Measurements from ENCODE around the gene ZNF837. TPM values are rescaled to one million over a fixed set of nuclear protein-coding genes. Genes with fewer than 3 reads are reported as not detected.
"Not testable (repeated sequence)": the region's sequence is repeated elsewhere in the genome, so short reads cannot be mapped to it uniquely, and the experiment has no call there.

Gene ZNF837
- total RNA-seq, 1 donor from 2014 or later, result 0.52 TPM

DNA sequence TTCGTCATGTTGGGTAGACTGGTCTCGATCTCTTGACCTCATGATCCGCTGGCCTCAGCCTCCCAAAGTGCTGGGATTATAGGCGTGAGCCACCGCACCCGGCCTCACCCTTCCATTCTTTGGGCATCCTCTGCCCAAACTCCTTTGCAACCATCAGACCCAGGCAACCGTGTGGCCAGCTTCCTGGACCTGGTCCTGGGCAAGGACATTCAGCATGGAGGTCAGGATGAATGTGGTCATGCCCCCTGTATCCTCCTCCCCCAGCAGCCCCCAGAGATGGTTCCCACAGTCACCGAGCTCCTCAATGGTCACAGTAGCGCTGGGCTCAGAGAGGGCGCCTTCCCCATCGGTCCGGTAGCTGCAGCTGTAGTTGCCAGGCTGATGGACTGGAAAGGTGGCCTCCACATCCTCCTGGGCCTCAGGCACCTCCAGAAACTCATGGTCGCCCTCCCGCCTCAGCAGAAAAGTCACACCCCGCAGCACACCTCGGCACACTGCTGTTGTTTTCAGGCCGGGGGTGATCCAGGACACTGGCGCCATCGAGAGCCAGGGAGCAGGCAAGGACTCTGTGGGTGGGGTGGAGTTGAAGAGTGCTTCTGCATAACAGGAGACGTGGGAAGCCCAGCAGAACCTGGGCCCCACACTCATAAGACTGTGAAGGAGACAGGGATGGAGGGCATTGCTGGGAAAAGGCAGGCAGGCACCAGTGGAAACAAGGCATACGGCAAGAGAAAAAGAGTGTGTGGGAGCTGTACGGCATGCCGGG lies 28.7 kb downstream of the ZNF837 start:
- no peak overlapping the region for H3K27ac ChIP-seq (ENCODE audit: low read depth, low read length)
- H3K4me3 ChIP-seq (ENCODE audit: low read length in 3 of 3), result no peak overlapping the region
- no peaks in the 10 kb centered on the region for H3K36me3 ChIP-seq (ENCODE audit: control insufficient read depth in 3 of 3, insufficient read depth in 3 of 3, low read length in 3 of 3)
- no peaks in the 10 kb centered on the region for H3K9me3 ChIP-seq (ENCODE audit: control insufficient read depth in 3 of 3, low read length in 3 of 3)
- no peak overlapping the region for H3K9ac ChIP-seq (ENCODE audit: low read depth in 1 of 3, low read length in 3 of 3)
- peaks cover 26 to 63% (median 51%) of the 10 kb centered on the region in 3 donors for H3K27me3 ChIP-seq (ENCODE audit: control insufficient read depth in 3 of 3, insufficient read depth in 3 of 3, low read length in 3 of 3)
- H3K4me1 ChIP-seq (ENCODE audit: control insufficient read depth in 3 of 3, insufficient read depth in 3 of 3, low read length in 3 of 3), result peaks cover 14 to 18% (median 16%) of the 10 kb centered on the region in 3 donors

DNA sequence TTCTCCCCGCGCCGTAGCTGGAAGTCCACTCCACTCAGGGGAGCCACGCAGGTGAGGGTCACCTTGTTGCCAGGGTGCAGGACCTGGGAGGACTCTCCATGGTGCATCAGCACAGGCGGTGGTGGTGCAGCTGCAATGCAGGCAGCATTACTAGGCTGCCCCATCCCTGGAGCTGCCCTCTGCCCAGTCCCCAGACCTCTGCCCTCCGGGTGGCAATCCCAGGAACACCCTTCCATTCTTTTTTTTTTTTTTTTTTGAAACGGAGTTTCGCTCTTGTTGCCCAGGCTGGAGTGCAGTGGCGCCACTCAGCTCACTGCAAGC lies 29.3 kb downstream of the ZNF837 start:
- Histone ChIP-seq H3K4me3 (ENCODE audit: low read length in 3 of 3) (no peak overlapping the region), H3K27ac (ENCODE audit: low read depth, low read length) (no peak overlapping the region), H3K27me3 (ENCODE audit: control insufficient read depth in 3 of 3, insufficient read depth in 3 of 3, low read length in 3 of 3) (peaks cover 20 to 64% (median 44%) of the 10 kb centered on the region in 3 donors), H3K9ac (ENCODE audit: low read depth in 1 of 3, low read length in 3 of 3) (no peak overlapping the region), H3K36me3 (ENCODE audit: control insufficient read depth in 3 of 3, insufficient read depth in 3 of 3, low read length in 3 of 3) (no peaks in the 10 kb centered on the region), H3K9me3 (ENCODE audit: control insufficient read depth in 3 of 3, low read length in 3 of 3) (no peaks in the 10 kb centered on the region), H3K4me1 (ENCODE audit: control insufficient read depth in 3 of 3, insufficient read depth in 3 of 3, low read length in 3 of 3) (peaks cover 7 to 12% (median 10%) of the 10 kb centered on the region in 3 donors)

DNA sequence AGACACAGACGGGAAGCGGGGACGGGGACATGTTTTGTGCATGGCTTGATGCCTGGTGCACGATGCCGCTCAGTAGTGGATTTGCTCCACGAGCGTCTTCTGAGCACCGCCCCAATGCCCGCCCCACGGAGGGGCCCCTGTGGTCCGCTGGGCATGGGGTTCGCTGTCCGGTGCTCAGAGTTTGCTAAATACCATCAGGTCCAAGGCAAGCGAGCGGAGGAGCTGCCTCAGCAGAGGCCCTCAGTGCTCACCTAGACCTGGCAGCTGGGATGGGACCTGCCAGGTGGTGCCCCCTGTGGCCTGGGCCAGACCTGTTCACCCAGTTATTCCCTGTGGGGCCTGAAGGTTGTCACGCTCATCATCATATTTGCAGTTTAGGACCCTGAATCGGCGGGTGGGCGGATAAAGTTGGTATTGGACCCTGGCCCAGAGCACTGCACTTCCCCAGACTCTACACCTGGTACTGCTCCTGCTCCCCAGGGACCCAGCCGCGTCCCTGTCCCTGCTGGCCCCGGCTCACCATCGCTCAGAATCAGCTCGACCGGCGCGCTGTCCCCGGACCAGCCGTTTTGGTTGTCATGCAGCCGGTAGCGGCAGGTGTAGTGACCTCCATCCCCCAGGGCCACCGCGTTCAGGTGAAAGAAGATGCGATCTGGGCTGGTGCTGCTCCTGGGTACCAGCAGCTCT lies 29.8 kb downstream of the ZNF837 start:
- Histone ChIP-seq H3K4me1 (ENCODE audit: control insufficient read depth in 3 of 3, insufficient read depth in 3 of 3, low read length in 3 of 3) (peaks cover 5 to 7% (median 6%) of the 10 kb centered on the region in 3 donors), H3K27me3 (ENCODE audit: control insufficient read depth in 3 of 3, insufficient read depth in 3 of 3, low read length in 3 of 3) (peaks cover 17 to 61% (median 41%) of the 10 kb centered on the region in 3 donors), H3K4me3 (ENCODE audit: low read length in 3 of 3) (no peak overlapping the region), H3K9me3 (ENCODE audit: control insufficient read depth in 3 of 3, low read length in 3 of 3) (no peaks in the 10 kb centered on the region), H3K36me3 (ENCODE audit: control insufficient read depth in 3 of 3, insufficient read depth in 3 of 3, low read length in 3 of 3) (no peaks in the 10 kb centered on the region), H3K9ac (ENCODE audit: low read depth in 1 of 3, low read length in 3 of 3) (no peak overlapping the region), H3K27ac (ENCODE audit: low read depth, low read length) (no peak overlapping the region)

DNA sequence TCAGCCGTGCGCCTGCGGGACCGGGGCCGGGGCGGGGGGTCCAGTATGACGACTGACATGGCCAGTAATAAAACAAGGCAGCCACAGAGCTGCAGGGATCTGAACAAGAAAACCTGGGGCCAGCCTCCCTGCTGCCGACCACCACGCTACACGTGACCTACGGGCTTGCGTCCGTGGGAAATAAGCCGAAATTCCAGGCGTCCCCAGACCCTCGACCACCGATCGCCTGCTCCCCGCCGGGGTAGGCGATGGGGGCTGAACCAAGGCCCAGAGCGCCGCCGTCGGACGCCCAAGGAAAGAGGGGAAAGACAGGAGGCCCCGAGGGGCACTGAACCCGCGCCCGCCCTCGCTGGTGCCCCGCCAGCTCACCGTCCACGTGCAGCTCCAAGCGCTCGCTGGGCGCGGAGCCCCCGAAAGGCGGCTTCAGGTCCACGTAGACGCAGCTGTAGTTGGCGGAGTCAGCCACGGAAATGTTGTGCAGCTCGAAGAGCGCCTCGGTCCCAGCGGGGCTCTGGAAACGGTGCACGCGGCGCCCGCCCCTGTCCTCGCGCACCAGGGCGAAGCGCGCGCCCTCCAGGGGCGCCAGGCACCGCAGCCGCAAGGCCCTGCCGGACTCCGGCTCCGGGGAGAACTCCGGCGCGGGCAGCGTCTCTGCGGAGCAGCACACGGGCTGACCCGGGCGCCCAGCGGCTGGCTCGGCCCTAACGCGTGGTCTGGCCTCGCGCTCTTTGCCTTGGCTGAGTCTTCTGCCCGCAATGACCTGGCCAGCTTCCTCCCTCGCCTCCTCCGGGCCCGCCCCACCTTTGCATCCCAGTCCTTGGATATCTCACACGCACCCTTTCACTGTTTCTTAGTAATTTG lies 30.6 kb downstream of the ZNF837 start:
- Histone ChIP-seq H3K27me3 (ENCODE audit: control insufficient read depth in 3 of 3, insufficient read depth in 3 of 3, low read length in 3 of 3) (peaks cover 17 to 61% (median 38%) of the 10 kb centered on the region in 3 donors), H3K9me3 (ENCODE audit: control insufficient read depth in 3 of 3, low read length in 3 of 3) (no peaks in the 10 kb centered on the region), H3K4me3 (ENCODE audit: low read length in 3 of 3) (no peak overlapping the region), H3K27ac (ENCODE audit: low read depth, low read length) (no peak overlapping the region), H3K4me1 (ENCODE audit: control insufficient read depth in 3 of 3, insufficient read depth in 3 of 3, low read length in 3 of 3) (peaks cover 0 to 2% (median 2%) of the 10 kb centered on the region in 3 donors), H3K9ac (ENCODE audit: low read depth in 1 of 3, low read length in 3 of 3) (no peak overlapping the region), H3K36me3 (ENCODE audit: control insufficient read depth in 3 of 3, insufficient read depth in 3 of 3, low read length in 3 of 3) (no peaks in the 10 kb centered on the region)

- Histone ChIP-seq H3K4me1 (ENCODE audit: control insufficient read depth in 3 of 3, insufficient read depth in 3 of 3, low read length in 3 of 3) (peaks cover 0 to 2% (median 2%) of the 10 kb centered on the region in 3 donors), H3K9ac (ENCODE audit: low read depth in 1 of 3, low read length in 3 of 3) (no peak overlapping the region), H3K27me3 (ENCODE audit: control insufficient read depth in 3 of 3, insufficient read depth in 3 of 3, low read length in 3 of 3) (peaks cover 17 to 55% (median 32%) of the 10 kb centered on the region in 3 donors), H3K4me3 (ENCODE audit: low read length in 3 of 3) (no peak overlapping the region), H3K27ac (ENCODE audit: low read depth, low read length) (no peak overlapping the region), H3K36me3 (ENCODE audit: control insufficient read depth in 3 of 3, insufficient read depth in 3 of 3, low read length in 3 of 3) (no peaks in the 10 kb centered on the region), H3K9me3 (ENCODE audit: control insufficient read depth in 3 of 3, low read length in 3 of 3) (no peaks in the 10 kb centered on the region)
Measured at GRCh38 chr19:58349590-58349989, 31.2 kb downstream of the ZNF837 start.

- H3K4me1 ChIP-seq (ENCODE audit: control insufficient read depth in 3 of 3, insufficient read depth in 3 of 3, low read length in 3 of 3); H3K9me3 ChIP-seq (ENCODE audit: control insufficient read depth in 3 of 3, low read length in 3 of 3); H3K36me3 ChIP-seq (ENCODE audit: control insufficient read depth in 3 of 3, insufficient read depth in 3 of 3, low read length in 3 of 3); H3K27ac ChIP-seq (ENCODE audit: low read depth, low read length): not testable (repeated sequence)
- Histone ChIP-seq H3K27me3 (ENCODE audit: control insufficient read depth in 3 of 3, insufficient read depth in 3 of 3, low read length in 3 of 3) (peaks cover 15 to 43% (median 22%) of the 10 kb centered on the region in 3 donors), H3K4me3 (ENCODE audit: low read length in 3 of 3) (peak overlapping the region; percentile 56 to 65 (median 60)), H3K9ac (ENCODE audit: low read depth in 1 of 3, low read length in 3 of 3) (peak overlapping the region in 1 of 3 donors; percentile 54)
Measured at GRCh38 chr19:58348080-58348479, 32.8 kb downstream of the ZNF837 start.

DNA sequence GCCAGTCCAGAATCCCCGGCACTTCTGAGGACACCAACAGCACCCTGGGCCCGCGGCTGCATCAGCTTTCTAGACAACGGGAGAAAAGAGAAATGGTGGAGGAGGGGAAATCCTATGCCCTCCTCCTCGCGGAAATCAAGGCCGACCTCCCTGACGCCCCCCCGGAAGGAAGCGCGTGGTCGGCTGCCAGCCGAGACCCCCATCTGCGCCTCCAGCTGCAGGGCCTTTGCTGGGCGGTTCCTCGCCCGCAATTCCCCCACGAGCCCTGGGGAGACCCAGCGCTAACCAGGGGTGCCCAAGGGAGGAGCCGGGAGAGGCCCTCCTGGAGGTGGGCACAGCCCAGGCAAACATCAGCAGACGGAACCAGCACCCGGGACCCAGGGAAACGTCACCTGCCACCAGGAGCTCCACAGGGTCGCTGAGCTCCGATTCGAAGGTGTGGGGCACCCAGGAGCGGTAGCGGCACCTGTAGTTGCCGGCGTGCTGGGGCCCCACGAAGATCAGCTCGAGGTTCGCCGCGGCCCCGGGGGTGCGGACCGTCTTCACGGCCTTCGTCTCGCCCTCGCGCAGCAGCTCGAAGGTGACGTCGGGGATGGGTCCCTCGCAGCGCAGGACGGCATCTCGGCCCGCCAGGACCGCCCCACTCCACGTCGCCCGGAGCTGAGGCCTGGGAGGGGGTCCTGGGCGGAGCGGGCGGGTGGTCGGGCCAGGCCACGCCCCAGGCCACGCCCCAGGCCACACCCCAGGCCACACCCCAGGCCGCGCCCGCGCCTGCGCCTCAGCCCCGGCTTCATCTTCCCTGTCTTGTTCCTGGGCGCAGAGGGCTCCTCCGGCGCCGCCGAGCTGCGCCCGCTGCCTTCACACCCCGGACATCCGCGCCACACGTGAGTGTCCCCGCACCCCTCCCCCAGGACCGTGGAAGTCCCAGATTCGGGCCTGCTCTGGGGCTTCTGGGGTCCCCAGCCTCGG lies 33.6 kb downstream of the ZNF837 start:
- Histone ChIP-seq H3K4me3 (ENCODE audit: low read length in 3 of 3) (peak overlapping the region; percentile 56 to 65 (median 61)), H3K27ac (ENCODE audit: low read depth, low read length) (no peak overlapping the region), H3K27me3 (ENCODE audit: control insufficient read depth in 3 of 3, insufficient read depth in 3 of 3, low read length in 3 of 3) (peaks cover 11 to 35% (median 14%) of the 10 kb centered on the region in 3 donors), H3K36me3 (ENCODE audit: control insufficient read depth in 3 of 3, insufficient read depth in 3 of 3, low read length in 3 of 3) (no peaks in the 10 kb centered on the region), H3K4me1 (ENCODE audit: control insufficient read depth in 3 of 3, insufficient read depth in 3 of 3, low read length in 3 of 3) (peaks cover 0 to 2% (median 2%) of the 10 kb centered on the region in 3 donors), H3K9me3 (ENCODE audit: control insufficient read depth in 3 of 3, low read length in 3 of 3) (no peaks in the 10 kb centered on the region), H3K9ac (ENCODE audit: low read depth in 1 of 3, low read length in 3 of 3) (peak overlapping the region; percentile 50 to 68 (median 54))

DNA sequence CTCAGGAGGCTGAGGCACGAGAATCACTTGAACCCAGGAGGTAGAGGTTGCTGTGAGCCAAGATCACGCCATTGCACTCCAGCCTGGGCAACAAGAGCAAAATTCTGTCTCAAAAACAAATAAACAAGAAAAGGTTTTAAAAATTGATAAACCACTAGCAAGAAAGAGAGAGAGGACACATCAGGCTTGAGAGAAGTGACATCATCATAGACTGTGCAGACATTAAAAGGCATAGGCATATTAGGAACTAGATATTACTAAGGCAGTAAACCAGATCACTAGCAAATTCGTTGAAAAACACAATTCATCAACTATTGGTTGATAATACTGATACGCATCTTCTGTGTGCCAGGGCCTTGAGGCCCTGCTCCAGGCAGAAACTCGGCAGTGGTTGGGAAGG lies 35.3 kb downstream of the ZNF837 start:
- peaks cover 0 to 2% (median 2%) of the 10 kb centered on the region in 3 donors for H3K4me1 ChIP-seq (ENCODE audit: control insufficient read depth in 3 of 3, insufficient read depth in 3 of 3, low read length in 3 of 3)
- H3K9me3 ChIP-seq (ENCODE audit: control insufficient read depth in 3 of 3, low read length in 3 of 3), result no peaks in the 10 kb centered on the region
- H3K9ac ChIP-seq (ENCODE audit: low read depth in 1 of 3, low read length in 3 of 3), result no peak overlapping the region
- H3K27me3 ChIP-seq (ENCODE audit: control insufficient read depth in 3 of 3, insufficient read depth in 3 of 3, low read length in 3 of 3), result peaks cover 7 to 21% (median 9%) of the 10 kb centered on the region in 3 donors
- H3K36me3 ChIP-seq (ENCODE audit: control insufficient read depth in 3 of 3, insufficient read depth in 3 of 3, low read length in 3 of 3), result peaks cover 2 to 4% (median 3%) of the 10 kb centered on the region in 3 donors
- no peak overlapping the region for H3K27ac ChIP-seq (ENCODE audit: low read depth, low read length)
- no peak overlapping the region for H3K4me3 ChIP-seq (ENCODE audit: low read length in 3 of 3)
